HG02973 (cell line): ENCODE data around the gene UNC13A.

Experiments
- ATAC-seq: cut with Tn5 transposase; IDR thresholded peaks from one replicate; pipeline ENCODE4 v1.9.1; 2021; ENCODE audit warnings: moderate library complexity; ENCODE audit not compliant: unreplicated experiment

The UNC13A gene

DNA sequence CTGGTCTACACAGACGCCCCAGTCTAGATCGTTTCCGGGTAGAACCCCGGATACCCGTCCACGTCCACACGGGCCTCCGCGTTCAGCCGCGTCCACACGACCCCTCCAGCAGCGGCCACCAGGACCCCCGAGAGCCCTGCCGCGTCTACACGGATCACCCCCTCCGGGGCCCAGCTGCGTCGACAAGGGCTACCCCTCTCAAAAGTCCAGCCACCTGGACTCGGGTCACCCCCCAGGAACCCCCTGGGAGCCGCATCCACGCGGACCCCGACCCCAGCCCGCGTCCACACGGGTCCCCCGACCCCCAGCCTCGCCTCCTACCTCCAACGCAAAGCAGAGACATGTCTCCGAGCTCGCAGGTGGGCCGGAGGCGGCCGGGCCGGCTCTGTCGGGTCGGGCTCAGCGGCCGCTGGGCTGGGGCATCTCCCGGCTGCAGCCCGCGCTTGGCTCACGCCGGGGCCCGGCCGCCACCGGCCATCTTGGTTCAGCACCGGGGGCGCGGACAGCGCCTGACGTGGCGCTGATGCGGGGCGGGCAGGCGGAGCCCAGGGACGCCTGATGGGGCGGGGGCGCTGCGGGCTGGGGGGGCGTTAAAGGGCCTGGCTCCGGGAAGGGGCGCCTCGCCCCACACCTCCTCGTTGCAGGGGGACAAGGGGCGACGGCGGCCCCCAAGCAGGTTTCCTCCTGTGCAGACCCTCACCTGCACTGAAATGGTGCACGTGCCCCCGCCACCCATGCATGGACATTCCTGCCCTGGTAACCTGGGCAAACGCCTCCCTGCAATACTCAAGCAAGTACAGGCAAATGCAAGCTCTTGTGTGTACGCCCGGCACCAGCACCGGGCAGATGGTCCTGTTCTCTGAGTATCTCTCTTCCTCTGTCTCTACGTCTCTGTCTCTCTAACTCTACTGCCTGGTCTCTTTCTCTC lies at the start of gene UNC13A:
Gene UNC13A, minus strand, starts transcription at position 498 of the 928 bp plus-strand sequence. Its CDS starts 155 bp downstream, at position 343.
- ATAC-seq = no peak

- ATAC-seq = no peak
Measured at GRCh38 chr19:17737690-17738153, 49.6 kb upstream of the UNC13A start.

GRCh38 chr19:17735410-17735809 lies 47.3 kb upstream of the UNC13A start:
- no peak for ATAC-seq

GRCh38 chr19:17734146-17734545 lies 46.0 kb upstream of the UNC13A start:
- ATAC-seq = no peak

DNA sequence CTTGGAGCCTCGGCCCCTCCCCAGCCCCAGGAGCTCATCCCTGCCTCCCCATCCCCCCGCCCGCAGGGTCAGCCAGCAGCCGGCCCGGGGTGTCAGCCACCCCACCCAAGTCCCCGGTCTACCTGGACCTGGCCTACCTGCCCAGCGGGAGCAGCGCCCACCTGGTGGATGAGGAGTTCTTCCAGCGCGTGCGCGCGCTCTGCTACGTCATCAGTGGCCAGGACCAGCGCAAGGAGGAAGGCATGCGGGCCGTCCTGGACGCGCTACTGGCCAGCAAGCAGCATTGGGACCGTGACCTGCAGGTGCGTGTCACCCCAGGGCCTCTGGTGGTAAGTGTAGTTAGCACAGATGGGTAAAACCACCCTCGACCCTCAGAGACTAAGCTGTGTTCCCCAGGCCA lies 45.0 kb upstream of the UNC13A start:
- no peak for ATAC-seq

DNA sequence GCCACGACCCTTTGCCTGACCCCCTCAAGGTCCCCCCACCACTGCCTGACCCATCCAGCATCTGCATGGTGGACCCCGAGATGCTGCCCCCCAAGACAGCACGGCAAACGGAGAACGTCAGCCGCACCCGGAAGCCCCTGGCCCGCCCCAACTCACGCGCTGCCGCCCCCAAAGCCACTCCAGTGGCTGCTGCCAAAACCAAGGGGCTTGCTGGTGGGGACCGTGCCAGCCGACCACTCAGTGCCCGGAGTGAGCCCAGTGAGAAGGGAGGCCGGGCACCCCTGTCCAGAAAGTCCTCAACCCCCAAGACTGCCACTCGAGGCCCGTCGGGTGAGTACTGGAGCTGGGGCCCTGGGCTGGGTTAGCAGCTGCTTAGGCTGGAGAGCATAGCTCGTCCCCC lies 39.7 kb upstream of the UNC13A start:
- ATAC-seq = no peak

GRCh38 chr19:17726964-17727773 lies 39.0 kb upstream of the UNC13A start:
- ATAC-seq = no peak

DNA sequence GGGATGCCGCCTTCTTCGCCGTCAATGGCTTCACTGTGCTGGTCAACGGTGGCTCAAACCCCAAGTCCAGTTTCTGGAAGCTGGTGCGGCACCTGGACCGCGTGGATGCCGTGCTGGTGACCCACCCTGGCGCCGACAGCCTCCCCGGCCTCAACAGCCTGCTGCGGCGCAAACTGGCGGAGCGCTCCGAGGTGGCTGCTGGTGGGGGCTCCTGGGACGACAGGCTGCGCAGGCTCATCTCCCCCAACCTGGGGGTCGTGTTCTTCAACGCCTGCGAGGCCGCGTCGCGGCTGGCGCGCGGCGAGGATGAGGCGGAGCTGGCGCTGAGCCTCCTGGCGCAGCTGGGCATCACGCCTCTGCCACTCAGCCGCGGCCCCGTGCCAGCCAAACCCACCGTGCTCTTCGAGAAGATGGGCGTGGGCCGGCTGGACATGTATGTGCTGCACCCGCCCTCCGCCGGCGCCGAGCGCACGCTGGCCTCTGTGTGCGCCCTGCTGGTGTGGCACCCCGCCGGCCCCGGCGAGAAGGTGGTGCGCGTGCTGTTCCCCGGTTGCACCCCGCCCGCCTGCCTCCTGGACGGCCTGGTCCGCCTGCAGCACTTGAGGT lies 38.1 kb upstream of the UNC13A start:
- ATAC-seq = no peak

GRCh38 chr19:17725422-17726078 lies 37.4 kb upstream of the UNC13A start:
- no peak for ATAC-seq

DNA sequence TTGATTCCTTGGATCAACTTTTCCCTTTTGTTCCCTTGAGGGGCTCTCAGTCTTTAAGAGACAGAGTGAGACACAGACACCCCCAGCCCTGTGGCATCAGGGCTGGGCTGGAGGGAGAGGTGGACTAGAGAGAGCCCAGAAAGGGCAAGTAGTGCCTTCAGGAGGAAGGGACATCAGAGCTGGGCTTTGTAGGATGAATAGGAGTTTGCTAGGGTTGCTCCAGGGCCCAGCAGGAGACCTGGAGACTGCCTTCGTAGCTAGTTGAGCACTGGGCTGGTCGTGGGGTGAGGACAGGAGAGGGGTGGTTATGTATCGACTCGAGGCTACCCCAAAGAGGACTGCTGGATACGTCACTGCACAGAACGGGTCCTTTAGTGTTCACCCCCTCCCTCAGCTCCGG lies 36.5 kb upstream of the UNC13A start:
- no peak for ATAC-seq

DNA sequence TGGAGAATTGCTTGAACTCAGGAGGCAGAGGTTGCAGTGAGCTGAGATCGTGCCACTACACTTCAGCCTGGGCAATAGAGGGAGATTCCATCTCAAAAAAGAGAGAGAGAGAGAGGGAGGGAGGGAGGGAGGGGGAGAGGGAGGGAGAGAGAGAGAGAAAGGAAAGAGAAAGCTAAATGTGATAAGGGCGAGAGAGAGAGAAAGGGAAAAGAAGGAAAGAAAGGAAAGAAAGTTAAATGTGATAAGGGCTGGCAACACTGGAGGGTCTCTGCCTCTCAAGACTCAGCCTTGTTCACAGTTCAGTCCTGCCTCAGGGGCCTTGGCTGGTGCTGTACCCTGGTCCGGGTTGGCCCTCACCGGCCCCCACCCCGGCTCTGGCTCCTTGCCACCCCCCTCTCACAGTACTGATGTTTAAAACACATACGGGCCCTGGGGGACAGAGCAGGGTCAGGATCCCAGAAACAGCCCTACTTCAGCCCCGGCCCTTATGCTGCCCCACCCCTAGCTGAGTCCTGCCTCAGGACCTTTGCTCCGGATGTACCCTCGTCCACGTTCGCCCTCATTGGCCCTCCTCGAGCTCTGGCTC lies 34.6 kb upstream of the UNC13A start:
- ATAC-seq = no peak

- ATAC-seq = no peak
Measured at GRCh38 chr19:17721821-17722220, 33.7 kb upstream of the UNC13A start.

DNA sequence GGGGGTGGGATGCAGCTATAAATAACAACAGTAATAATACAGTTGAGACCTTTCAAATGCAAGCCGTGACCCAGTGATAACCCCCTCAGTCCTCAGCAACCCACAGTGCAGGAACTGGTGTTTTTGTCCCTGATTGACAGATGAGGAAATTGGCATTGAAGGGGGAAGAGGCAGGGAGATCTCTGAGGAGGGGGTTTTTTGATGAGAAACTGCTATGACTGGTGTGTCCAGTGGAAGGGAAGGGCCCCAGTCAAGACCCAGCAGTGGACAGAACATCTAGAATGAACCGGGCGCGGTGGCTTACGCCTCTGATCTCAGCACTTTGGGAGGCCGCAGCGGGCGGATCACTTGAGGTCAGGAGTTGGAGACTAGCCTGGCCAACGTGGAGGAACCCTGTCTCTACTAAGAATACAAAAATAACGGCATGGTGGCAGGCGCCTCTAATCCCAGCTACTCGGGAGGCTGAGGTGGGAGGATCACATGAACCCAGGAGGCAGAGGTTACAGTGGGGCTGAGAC lies 33.0 kb upstream of the UNC13A start:
- ATAC-seq = no peak

GRCh38 chr19:17720440-17720839 lies 32.3 kb upstream of the UNC13A start:
- no peak for ATAC-seq

GRCh38 chr19:17719730-17720400 lies 31.7 kb upstream of the UNC13A start:
- ATAC-seq = peak; percentile 7

DNA sequence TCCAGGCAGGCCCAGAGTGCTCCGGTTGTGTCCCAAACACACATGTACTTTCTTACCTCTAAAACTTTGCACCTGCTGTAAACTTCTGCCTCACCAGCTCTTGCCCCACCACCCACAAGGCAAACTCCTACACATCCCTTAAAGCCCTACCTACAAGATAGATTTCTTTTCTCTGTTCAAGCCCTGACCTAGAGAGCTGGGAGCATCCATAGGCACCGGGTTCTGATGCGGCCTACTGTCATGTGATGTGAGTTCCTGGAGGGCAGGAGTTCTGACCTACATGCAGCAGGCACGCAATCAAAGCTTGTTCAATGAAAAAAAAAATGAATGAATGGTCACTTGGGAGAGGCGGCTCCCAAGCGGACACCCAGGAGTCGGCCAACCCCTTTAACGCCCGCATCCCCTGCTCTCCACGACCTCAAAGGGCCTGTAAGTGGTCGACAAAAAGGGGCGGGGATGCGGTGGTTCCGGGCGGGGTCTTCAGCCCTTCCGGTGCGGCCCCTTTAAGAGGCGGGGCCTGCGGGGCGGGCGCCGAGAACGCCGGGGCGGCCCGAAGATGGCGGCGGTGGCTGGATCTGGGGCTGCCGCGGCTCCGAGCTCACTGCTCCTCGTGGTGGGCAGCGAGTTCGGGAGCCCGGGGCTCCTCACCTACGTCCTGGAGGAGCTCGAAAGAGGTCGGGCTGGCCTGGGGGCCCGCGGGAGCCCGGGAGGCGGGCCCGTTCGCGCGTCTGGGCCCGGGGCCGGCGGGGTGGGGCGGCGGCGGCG lies 31.0 kb upstream of the UNC13A start, which contains the start of gene MAP1S:
Gene MAP1S, plus strand, starts transcription at position 534 of the 765 bp plus-strand sequence. Its CDS starts 23 bp downstream, at position 557.
- ATAC-seq = peak; percentile 57

DNA sequence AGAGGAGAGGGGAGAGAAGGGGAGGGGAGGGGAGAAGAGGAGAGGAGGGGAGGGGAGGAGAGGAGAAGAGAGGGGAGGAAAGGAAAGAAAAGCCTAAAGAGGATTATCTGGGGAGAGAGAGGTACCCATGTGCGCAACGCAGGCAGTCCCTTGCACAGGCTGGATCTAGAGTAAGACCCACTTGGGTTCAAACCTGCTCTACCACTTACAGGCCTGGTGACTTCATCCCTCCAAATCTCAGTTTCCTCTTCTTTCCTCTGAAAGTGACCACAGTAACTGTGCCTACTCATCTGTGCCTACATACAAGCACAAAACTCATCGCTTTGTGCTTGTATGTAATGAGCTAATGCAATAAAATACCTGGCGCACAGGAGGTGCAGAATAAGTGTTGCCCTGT lies 30.4 kb upstream of the UNC13A start:
- ATAC-seq = no peak

- ATAC-seq = no peak
Measured at GRCh38 chr19:17716309-17716929, 28.3 kb upstream of the UNC13A start.
